NCI-H1105 (cell line): ENCODE data around the gene CLEC19A.
"Not testable (repeated sequence)": the region's sequence is repeated elsewhere in the genome, so short reads cannot be mapped to it uniquely, and the experiment has no call there.

Experiments used
- DNase-seq: peaks from one replicate; lab custom pipeline; 2025; lab: John Stamatoyannopoulos, UW

The CLEC19A gene

DNA sequence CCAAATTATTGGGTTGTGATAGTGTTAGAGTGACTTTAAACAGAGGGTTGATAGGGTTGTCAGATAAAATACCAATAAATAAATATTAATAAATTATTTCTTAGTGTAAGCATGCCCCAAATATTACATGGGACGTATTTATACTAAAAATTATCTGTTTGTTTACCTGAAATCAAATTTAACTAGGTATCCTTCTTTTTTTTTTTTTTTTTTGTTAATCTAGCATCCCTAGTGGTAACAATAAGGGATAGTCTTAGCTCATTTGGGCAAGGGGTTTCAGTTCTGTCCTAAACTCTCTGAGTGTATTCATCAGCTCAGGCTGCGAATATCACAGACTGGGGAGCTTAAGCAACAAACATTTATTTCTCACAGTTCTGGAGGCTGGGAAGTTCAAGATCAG lies 1.3 kb downstream of the CLEC19A start:
- DNase-seq = no peak

DNA sequence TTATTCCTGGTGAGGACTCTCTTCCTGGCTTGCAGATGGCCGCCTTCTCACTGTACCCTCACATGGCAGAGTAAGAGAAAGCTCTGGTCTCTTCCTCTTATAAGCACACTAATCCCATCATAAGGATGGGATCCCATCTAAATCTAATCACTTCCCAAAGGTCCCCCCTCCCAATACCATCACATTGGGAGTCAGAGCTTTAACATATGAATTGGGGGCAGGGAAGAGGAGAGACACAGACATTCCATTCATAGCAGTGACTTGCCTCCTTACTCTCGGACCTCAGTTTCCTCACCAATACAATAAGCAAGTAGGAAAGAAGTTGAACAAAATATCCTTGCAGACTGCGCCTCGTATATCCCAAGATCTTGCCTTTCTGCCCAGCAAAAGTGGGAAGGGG lies 1.7 kb downstream of the CLEC19A start:
- no peak for DNase-seq

DNA sequence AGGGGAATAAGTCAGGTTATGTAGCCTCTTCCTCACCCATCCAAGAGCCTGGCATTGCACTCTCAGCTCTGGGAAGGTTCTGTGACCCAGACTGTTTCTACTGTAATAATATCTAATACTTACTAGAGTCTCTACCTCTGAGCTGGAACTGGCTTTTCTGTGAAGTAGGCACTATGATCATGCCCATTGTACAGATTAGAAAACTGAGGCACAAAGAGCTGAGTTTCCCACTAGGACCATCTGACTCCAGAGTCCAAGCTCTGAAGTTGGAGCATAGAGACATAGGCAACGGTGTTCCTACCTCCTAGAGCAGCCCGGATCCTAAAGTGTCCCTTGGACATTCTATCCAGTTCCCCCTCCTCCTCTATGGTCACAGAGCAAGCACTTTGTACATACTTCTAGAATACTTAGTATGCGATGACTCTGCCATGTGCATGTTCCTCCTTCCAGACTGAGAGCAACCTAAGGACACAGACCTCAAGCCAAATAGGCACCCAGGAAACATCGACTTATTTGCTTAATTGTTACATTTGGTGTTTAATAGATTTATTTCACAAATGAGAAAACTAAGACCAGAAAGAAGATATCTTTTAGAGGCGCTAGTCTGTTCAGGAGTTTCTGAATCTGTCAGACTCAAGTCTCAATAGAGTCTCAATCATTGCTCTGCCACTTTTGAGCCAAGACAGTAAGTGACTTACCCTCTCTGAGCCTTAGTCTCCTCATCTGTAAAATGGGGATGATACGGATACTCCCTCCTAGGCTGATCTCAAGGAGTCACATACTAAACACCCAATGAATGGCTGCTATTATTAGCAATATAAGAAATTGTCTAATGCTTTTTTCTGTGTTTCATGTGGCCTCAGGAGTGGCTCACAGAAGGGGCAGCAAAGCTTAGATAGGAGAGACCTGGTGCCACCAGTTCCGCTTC lies 3.6 kb downstream of the CLEC19A start:
- DNase-seq = no peak

DNA sequence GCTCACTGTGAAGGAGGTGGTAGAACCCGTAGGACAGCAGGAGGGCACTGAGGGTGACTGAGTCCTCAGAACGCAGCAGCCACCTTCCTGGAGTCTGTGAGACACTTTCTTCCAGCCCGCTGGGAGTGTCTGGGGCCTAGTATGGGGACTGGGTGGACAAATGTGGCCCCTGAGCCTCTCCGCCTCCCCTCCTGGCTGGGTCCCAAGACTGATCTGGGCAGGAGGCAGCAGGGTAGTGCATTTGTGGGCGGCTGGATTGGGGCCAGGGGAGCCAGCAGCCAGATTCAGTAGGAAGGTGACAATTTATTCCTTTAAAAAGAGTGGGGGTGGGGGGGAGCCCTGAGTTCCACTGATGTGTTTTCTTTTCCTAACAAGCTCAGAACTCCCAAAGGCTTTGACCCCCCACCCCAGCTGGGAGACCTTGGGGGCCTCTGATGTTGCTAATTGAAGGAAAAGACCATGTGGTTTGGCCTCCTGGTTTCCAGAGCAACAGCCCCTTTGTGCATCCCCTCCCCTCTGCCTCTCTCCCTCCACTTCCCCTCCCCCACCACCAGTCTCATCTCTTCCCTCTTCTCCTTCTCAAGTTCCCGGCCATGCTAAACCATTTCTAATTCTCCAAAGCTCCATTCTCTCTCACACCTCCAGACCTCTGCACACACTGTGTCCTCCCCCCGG lies 4.4 kb downstream of the CLEC19A start:
- DNase-seq = peak; percentile 13

DNA sequence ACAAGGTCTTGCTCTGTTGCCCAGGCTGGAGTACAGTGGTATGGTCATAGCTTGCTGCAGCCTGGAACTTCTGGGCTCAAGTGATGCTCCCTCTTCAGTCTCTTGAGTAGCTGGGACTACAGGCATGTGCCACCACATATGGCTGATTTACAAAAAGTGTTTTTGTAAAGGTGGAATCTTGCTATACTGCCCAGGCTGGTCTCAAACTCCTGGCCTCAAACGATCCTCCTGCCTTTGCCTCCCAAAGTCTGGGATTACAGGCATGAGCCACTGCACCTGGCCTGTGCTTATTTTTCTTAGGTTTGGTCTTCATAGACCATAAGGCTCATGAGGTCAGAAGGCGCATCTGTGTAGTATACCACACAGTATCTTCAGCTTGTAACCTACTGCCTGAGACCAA lies 5.3 kb downstream of the CLEC19A start:
- DNase-seq = no peak

DNA sequence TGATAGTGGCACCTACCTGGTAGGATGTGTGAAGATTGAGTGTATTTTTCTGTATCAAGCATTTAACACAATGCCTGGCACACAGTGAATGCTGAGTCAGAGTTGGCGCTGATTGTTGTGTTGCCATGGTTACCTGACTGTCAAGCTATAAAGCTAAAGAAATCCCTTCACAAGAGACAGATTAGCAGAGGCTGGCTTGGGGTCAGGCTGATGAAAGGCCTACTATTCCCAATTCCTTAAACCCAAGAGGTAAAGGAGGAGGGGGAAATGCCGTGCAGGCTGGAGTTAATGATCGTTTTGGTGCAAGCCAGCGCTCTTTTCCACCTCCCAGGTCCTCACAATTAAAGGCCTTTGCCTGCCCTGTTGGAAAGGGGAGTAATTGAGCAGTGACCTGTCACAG lies 5.9 kb downstream of the CLEC19A start:
- DNase-seq = no peak

DNA sequence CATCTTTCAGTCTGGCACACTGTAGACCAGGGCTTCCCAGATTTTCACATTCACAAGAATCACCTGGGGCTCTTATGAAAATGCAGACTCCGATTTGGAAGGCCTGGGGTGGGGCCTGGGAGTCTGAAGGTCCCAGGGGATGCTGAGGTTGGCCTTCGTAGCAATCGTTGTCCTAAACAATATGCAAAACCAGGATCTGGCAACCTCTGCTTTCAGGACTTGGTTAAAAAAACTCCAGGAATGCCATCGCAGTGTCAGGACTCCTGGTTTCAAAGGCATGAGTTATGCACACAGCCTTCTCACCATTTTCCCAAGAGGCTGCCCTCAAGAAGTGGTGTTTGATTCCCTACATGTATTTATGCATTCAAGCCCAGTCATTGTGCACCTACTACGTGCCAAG lies 6.7 kb downstream of the CLEC19A start:
- DNase-seq = no peak

DNA sequence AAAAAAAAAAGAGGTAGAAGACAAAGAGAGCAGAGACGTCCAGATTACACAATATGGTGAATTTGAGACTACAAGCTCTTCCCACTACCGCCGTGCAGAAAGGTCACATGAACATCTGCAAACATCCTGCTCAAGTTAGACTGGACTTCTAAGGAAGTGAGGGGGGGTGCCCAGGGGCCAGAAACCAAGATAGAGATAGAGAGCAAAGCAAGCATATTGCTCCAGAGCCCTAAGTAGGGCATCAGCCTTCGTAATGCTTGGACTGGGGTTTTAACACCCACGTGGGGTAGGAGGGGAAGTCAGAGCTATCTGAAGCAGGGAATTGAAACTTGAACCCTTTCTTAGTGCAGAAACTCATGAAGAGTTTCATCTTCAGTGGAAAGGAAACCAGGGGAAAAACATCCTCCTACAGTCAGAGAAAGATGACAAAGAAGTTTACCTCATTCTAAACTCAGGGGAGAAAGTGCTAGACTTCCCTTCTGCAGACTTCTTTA lies 8.7 kb downstream of the CLEC19A start:
- no peak for DNase-seq

DNA sequence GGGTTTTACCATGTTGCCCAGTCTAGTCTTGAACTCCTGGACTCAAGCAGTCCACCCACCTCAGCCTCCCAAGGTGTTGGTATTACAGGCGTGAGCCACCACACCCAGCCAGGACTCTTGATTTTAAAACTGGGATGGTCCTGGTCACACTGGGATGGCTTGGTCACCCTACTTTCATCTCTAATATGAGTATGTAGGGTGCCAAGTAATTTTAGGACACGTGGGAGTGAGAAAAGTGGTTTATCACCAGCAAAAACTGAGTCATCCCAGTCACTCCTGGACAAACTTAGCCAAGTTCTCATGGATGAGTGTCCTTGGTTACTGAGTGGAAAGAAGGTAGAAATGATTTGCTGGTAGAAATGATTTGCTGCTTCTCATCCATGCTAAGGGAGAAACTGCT lies 9.9 kb downstream of the CLEC19A start:
- no peak for DNase-seq

DNA sequence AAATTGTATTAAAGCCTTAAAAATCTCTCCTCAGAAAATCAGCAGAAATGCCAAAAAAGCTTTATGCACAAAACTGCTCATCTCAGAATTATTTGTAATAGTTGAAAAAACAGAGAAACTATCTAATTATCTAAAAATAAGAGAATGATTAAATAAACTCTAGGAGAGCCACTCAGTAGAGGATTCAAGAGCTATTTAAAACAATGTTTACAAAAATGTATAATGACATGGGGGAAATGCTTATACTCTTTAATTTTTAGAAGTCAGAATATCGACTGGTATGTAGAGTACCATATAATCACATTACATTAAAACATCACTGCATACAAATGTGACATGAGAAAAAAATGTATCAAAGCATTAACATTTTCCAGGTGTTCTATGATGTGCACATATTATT lies 11.9 kb downstream of the CLEC19A start:
- DNase-seq = no peak

DNA sequence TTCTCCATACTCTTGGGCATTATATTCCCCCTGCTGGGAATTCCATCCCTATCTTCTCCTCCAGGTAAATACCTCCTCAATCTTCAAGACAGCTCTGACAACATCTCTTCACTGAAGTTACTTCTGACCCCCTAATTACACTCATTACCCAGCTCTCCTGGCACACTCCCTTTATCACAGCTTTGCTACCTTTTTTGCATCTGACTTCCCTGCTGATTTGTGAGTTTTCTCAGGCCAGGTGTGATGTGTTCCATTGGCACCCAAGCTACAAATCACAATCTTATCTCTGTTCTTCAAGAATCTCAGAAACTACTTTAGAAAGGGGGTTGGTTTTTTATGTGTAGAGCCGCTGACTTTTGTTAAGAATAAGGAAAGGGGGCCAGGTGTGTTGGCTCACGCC lies 14.0 kb downstream of the CLEC19A start:
- no peak for DNase-seq

DNA sequence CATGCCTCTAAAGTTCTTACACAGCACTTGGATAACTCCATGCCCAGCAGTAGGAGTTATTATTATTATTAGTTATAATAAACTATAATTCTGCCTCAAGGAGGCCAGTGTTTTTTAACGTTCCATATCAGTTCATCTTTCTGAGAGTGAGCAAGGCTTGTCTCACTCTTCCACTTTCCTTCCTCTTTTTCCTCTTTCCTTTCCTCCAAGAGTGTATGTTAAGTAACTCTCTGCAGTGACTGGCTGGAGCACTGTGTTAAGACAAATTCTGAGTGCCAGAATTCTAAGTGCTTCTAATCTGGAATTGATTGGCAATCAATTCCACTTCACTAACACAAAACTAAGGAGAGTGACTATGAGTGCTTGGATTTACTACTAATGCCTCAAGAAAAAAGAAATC lies 16.4 kb downstream of the CLEC19A start:
- no peak for DNase-seq

DNA sequence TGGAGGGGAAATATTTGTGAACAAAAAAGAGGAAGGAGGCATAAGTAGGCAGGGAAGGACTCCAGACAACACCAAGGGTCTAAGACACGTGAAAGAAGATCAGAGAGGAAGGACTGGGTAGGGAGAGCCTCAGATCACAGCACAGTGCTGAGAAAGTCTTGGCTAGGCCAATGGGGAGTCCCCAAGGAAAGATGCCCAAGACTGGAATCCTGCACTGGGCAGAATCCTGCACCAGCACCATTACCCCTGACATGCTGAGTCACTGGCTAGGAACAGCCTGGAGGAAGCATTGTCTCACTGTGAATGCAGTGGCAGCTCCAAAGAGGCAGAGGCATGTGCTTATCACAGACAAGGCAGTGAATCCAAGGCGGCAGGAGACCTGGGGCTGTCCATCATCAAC lies 19.2 kb downstream of the CLEC19A start:
- DNase-seq = no peak

DNA sequence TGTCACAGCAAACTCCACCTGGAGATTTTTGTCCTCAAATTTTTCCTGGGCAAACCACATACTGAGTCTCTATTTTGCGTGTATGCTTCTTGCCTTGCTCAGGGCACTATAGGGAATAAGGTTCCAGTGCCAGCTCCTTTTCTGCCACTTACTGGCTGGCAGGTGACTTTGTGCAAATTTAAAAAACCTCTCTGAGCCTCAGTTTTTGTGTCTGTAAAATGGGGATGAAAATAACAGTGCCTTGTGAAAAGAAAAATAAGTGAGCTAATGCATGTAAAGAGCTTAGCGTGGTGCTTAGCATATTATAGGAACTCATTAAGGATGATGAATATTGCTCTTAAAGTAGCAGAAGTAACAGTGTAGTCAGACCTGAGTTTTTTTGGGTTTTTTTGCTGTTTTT lies 19.9 kb downstream of the CLEC19A start:
- DNase-seq = no peak

DNA sequence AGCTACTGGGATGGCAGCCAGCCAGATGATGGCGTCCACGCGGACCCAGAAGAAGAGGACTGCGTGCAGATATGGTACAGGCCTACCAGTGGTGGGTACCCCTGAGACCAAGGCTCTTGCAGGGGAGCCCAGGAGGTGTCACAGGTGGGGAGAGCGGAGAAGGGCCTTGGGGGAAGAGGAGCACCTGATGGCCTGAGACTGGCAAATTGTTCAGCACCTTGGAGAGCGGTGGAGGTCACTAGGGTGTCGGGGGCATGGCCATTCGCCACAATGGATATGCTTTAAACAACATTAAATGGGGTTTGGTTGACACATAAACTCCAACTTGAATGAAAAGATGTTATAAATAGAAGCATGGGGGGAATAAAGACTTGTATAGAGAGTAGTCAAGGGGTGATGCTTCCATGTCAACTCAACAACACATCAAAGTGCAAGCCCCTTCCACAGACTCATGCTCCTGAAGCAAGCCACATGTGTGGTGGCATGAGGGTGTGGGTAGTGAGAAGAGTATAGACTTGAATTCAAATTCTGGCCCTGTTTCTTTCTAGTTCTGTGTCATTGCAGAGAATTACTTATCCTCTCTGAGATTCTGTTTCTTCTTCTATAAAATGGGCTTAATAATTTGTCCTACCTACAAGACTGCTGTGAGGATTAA lies 22.2 kb downstream of the CLEC19A start:
- no peak for DNase-seq

DNA sequence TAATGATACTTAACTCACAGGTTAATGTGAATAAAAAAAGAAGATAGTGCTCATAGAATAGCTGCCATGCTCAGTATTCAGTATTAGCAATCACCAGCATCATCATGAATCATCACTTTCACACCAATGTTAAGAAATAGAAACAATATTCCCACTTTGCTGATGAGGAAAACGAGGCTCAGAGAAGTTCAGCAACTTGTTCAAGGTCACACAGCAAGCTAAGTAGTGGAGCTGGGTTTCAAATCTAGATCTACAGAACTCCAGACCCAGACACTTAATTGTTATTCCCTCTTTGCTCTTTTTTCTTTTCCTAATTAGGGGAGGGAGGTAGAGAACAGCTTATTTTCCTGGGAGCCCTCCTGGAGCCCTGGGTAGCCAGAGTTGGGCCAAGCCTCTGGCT lies 22.9 kb downstream of the CLEC19A start:
- DNase-seq = no peak

DNA sequence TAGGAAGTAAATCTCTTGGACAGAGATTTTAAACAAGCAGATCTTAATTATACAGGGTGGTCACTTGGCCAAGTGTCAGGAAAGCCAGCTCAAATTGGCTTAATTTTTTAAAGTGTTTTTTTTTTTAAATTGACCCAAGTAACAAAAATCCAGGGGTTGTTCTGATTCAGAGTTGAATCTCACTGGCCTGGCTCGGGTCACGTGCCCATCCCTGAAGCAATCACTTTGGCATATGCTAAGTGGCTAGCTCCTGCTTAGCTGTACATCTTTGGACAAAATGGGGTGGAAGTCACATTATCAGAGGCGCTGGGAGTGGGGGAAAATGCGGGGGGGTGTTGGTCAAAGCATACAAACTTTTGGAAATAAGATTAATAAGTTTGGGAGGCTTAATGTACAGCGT lies 23.6 kb downstream of the CLEC19A start:
- no peak for DNase-seq

DNA sequence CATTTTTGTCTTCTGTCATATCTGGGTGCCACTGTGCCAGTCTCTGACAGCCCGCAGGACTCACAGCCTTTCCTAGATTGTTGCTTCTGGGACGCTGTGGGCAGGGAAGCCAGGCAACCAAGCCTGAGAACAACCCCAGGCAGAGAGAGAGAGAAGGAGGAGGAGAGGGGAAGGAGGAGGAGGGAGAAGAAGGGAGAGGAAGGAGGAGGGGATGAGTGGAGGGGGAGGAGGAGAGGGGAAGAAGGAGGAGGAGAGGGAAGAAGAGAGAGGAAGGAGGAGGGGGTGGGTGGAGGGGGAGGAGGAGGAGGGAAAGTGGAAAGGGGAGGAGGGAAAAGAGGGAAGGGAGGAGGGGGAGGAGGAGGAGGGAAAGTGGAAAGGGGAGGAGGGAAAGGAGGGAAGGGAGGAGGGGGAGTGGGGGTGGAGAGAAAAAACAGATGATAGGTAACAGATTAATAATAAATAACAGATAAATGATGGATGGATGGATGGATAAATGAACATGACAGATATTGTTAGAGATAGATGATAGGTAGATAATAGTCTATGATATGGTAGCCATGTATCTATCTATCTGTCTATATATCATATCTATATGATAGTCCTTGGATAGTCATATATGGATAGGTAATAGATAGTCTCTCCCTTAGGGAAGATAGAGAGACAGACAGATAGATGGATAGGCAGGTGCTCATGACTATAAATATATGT lies 29.3 kb downstream of the CLEC19A start:
- DNase-seq = no peak

DNA sequence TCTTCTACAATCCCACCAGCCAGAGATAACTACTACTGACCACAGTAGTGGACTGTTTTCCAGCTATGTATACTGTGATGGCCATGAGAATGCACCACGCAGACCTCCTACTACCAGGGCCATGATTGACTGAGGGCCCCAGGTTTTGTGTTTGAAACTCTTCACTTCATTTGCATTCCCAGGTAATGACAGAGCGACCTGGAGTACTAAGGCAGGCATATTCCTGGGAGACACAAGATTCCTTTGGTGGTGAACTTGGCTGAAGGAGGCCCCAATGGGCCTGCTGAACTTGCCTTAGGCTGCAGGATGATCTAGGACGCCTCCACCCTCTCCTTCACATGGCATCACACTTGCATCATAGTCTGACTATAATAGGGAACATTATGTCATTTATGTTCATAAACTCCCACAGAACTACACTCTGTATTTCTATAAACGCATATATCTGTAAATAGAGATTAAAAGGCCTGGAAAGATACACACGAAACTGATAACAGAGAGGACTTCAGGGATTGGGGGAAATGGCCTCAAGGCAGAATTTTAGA lies 30.4 kb downstream of the CLEC19A start:
- no peak for DNase-seq

DNA sequence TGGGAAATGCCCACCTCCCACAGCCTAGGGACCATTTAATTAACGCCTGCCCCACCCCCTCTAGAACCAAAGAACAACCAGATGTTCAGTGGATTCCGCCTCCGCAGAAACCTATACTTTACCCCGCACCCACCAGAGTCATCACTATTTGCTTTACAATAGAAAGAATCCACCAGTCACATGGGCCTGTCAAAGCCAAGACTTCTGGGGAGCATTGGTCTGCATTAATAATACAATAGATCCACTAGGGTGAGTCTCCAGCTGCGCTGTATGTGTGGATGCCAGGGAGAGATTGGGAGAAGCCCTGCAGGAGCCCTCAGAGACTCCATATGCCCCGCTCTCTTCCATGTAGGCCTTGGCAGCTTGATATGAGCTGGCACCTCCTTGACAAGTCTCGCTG lies 31.3 kb downstream of the CLEC19A start:
- DNase-seq = no peak

DNA sequence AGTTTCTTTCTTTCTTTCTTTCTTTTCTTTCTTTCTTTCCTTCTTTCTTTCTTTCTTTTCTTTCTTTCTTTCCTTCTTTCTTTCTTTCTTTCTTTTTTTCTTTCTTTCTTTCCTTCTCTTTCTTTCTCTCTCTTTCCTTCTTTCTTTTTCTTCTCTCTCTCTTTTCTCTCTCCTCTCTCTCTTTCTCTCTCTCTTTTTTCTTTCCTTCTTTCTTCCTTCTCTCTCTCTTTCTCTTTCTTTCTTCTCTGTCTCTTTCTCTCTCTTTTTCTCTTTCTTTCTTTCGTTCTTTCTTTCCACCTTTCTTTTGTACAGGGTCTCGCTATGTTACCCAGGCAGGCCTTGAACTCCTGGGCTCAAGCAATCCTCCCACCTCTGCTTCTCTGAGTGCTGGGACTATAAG lies 35.7 kb downstream of the CLEC19A start:
- DNase-seq = not testable (repeated sequence)

DNA sequence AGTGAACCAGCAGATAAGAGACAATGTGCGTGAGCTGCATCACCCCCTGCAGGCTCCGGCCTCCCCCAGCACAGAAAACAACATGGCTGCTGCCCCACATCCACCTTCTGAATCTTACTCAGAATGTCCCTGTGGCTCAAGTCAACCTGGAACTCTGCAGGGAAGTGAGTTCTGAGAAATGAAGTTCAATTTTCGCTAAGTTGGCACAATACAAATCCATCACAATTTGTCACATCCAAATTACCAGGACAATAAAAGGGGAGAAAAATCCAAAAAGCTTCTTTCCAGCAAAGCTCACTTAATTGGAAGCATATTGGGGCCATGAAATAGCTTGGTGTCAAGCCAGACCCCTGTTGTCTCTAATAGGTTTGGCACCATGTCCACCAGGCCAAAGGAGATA lies 38.1 kb downstream of the CLEC19A start:
- no peak for DNase-seq
